Liver (tissue), 9 donors: Measurements from ENCODE around the gene ARR3. TPM values are rescaled to one million over a fixed set of nuclear protein-coding genes. Genes with fewer than 3 reads are reported as not detected.

ENCODE experiments used
- DNase-seq: peaks from one replicate; pipeline ENCODE4 v3.0.0-alpha.2; 2017; ENCODE audit warnings: low spot score
- H3K27ac ChIP-seq, 2 donors: one replicate each; pipeline ENCODE4 v1.7.0; 2013; ENCODE audit warnings: inconsistent platforms in 2 of 2, low read length in 2 of 2, control low read depth in 1 of 2, low read depth in 1 of 2, mild to moderate bottlenecking in 1 of 2
- H3K27me3 ChIP-seq, 4 donors: one replicate each; pipeline versions ENCODE4 v1.6.1 to v1.7.0; 2013; ENCODE audit warnings: low read length in 3 of 4, inconsistent platforms in 1 of 4, mild to moderate bottlenecking in 1 of 4, moderate library complexity in 1 of 4; ENCODE audit not compliant: control insufficient read depth in 4 of 4, insufficient read depth in 4 of 4
- H3K36me3 ChIP-seq, 4 donors: one replicate each; pipeline versions ENCODE4 v1.6.1 to v1.7.0; 2013; ENCODE audit warnings: low read length in 3 of 4, mild to moderate bottlenecking in 3 of 4, low read depth in 1 of 4, moderate library complexity in 1 of 4; ENCODE audit not compliant: control insufficient read depth in 4 of 4, insufficient read depth in 3 of 4
- H3K4me1 ChIP-seq, 4 donors: one replicate each; pipeline versions ENCODE4 v1.6.1 to v1.7.0; 2013; ENCODE audit warnings: low read length in 3 of 4, mild to moderate bottlenecking in 3 of 4, moderate library complexity in 1 of 4; ENCODE audit not compliant: control insufficient read depth in 4 of 4, insufficient read depth in 4 of 4
- H3K4me3 ChIP-seq, 3 donors: one replicate each; pipeline versions ENCODE4 v1.6.1 to v1.7.0; 2013; ENCODE audit warnings: low read length in 3 of 3, control low read depth in 1 of 3, low read depth in 1 of 3, mild to moderate bottlenecking in 1 of 3
- H3K9ac ChIP-seq, 2 donors: one replicate each; pipeline ENCODE4 v1.7.0; 2013; ENCODE audit warnings: low read length in 2 of 2, mild to moderate bottlenecking in 2 of 2, moderate library complexity in 2 of 2, control low read depth in 1 of 2, low read depth in 1 of 2
- H3K9me3 ChIP-seq, 4 donors: one replicate each; pipeline versions ENCODE4 v1.6.1 to v1.7.0; 2013; ENCODE audit warnings: low read length in 3 of 4; ENCODE audit not compliant: control insufficient read depth in 4 of 4
- ATF3 ChIP-seq: IDR thresholded peaks from 2 replicates; pipeline ENCODE4 v1.6.1; 2016; ENCODE audit warnings: antibody characterized with exemption
- CTCF ChIP-seq: fragments of 150-350 bp; IDR thresholded peaks from 2 replicates; pipeline ENCODE4 v1.5.1; 2017; ENCODE audit warnings: improper control_type of control experiment, low read depth, low read length; ENCODE audit not compliant: missing input control
- EGR1 ChIP-seq, 2 donors: IDR thresholded peaks; 2 replicates each; pipeline ENCODE4 v1.6.1; 2016 to 2018; ENCODE audit warnings: antibody characterized with exemption in 2 of 2, low read depth in 2 of 2
- FOXA1 ChIP-seq: IDR thresholded peaks from 2 replicates; pipeline ENCODE4 v1.6.1; 2016; ENCODE audit warnings: antibody characterized with exemption
- FOXA2 ChIP-seq: IDR thresholded peaks from 2 replicates; pipeline ENCODE4 v1.6.1; 2016; ENCODE audit warnings: antibody characterized with exemption
- GABPA ChIP-seq, 2 donors: IDR thresholded peaks in 1 of 2; conservative IDR thresholded peaks in 1 of 2; 2 replicates each; pipeline ENCODE4 v1.6.1; 2016; ENCODE audit warnings: antibody characterized with exemption in 2 of 2, mild to moderate bottlenecking in 1 of 2, moderate library complexity in 1 of 2
- HNF4A ChIP-seq, 2 donors: conservative IDR thresholded peaks; 2 replicates each; pipeline ENCODE4 v1.6.1; 2016; ENCODE audit warnings: antibody characterized with exemption in 2 of 2, mild to moderate bottlenecking in 2 of 2
- HNF4G ChIP-seq: IDR thresholded peaks from 2 replicates; pipeline ENCODE4 v1.6.1; 2016; ENCODE audit warnings: antibody characterized with exemption
- JUND ChIP-seq, 2 donors: IDR thresholded peaks; 2 replicates each; pipeline ENCODE4 v1.6.1; 2016; ENCODE audit warnings: antibody characterized with exemption in 2 of 2
- MAX ChIP-seq: IDR thresholded peaks from 2 replicates; pipeline ENCODE4 v1.6.1; 2016; ENCODE audit warnings: antibody characterized with exemption
- RAD21 ChIP-seq, 2 donors: IDR thresholded peaks; 2 replicates each; pipeline ENCODE4 v1.6.1; 2016; ENCODE audit warnings: antibody characterized with exemption in 2 of 2, mild to moderate bottlenecking in 2 of 2
- REST ChIP-seq: IDR thresholded peaks from 2 replicates; pipeline ENCODE4 v1.6.1; 2016; ENCODE audit warnings: antibody characterized with exemption, mild to moderate bottlenecking
- RXRA ChIP-seq, 2 donors: IDR thresholded peaks; 2 replicates each; pipeline ENCODE4 v1.6.1; 2017 to 2018; ENCODE audit warnings: antibody characterized with exemption in 2 of 2, mild to moderate bottlenecking in 1 of 2
- SP1 ChIP-seq: IDR thresholded peaks from 2 replicates; pipeline ENCODE4 v1.6.1; 2018; ENCODE audit warnings: antibody characterized with exemption, mild to moderate bottlenecking
- TAF1 ChIP-seq: conservative IDR thresholded peaks from 2 replicates; pipeline ENCODE4 v1.6.1; 2016; ENCODE audit warnings: antibody characterized with exemption, mild to moderate bottlenecking
- YY1 ChIP-seq: IDR thresholded peaks from 2 replicates; pipeline ENCODE4 v1.6.1; 2016; ENCODE audit warnings: antibody characterized with exemption, mild to moderate bottlenecking
- ZBTB33 ChIP-seq: IDR thresholded peaks from 2 replicates; pipeline ENCODE4 v1.6.1; 2016; ENCODE audit warnings: antibody characterized with exemption
- WGBS: extraction: QIAGEN DNeasy Blood & Tissue Kit; methylation state at CpG from one replicate; pipeline ENCODE4 v1.1.7; 2013; 5-methylcytosine and 5-hydroxymethylcytosine counted together
- polyA plus RNA-seq, 2 donors: library from polyadenylated mRNA; stranded (reverse) in 1 of 2; unstranded in 1 of 2; fragments of 200-250 nt in 1 of 2; fragments of >200 nt in 1 of 2; fragmentation: Nextera tagmentation in 1 of 2; extraction: Ambion mirVana in 1 of 2; gene quantifications; one replicate each; pipeline versions ENCODE4 v1.2.1 to v1.2.3, GENCODE V29; 2013 to 2015
- total RNA-seq, 2 donors: library from RNA; depleted of rRNA; stranded (reverse); fragments of >200 nt; gene quantifications; one replicate each; pipeline ENCODE4 v1.2.3, GENCODE V29; 2014
- donor health status: healthy.
- donor health status: healthy.
- donor health status: healthy.
- donor health status: healthy.
- donor health status: healthy.

The ARR3 gene
- total and polyA plus RNA-seq, 4 donors = not detected

- Histone ChIP-seq H3K4me1 (no peaks in the 10 kb centered on the region), H3K9ac (no peak overlapping the region), H3K27ac (no peak overlapping the region), H3K9me3 (no peaks in the 10 kb centered on the region), H3K27me3 (peaks cover 0 to 2% (median 0%) of the 10 kb centered on the region in 4 donors), H3K4me3 (no peak overlapping the region), H3K36me3 (peaks cover 0 to 2% (median 0%) of the 10 kb centered on the region in 4 donors)
- WGBS = 96% methylated on average over 3 of the region's 3 CpGs
- no peak for TF ChIP-seq ATF3
- no peak for TF ChIP-seq EGR1 (IDR thresholded peaks at IDR 0.05; ENCODE audit: low read depth in 2 of 2)
- TF ChIP-seq GABPA (IDR thresholded peaks at IDR 0.05 in 1 of 2, conservative IDR thresholded peaks at IDR 0.05 in 1 of 2) = no peak
- no peak for TF ChIP-seq FOXA2
- TF ChIP-seq MAX = no peak
- TF ChIP-seq SP1 = no peak
- no peak for TF ChIP-seq FOXA1
- no peak for TF ChIP-seq RAD21 (IDR thresholded peaks at IDR 0.05)
- TF ChIP-seq REST = no peak
- no peak for DNase-seq
These were observed 12.4 kb downstream of the ARR3 start for GRCh38 chrX:70280573-70280972.

GRCh38 chrX:70281951-70282350, 13.8 kb downstream of the ARR3 start, which contains the start of gene RAB41:
RAB41 (plus strand) TSS chrX:70282172; CDS start chrX:70282218, 46 bp downstream.
- no peaks in the 10 kb centered on the region for H3K4me1 ChIP-seq
- no peak within 1 kb of the TSS for H3K27ac ChIP-seq
- no peaks in the 10 kb centered on the region for H3K9me3 ChIP-seq
- no peak for TF ChIP-seq FOXA2
- TF ChIP-seq TAF1 = no peak
- TF ChIP-seq JUND (IDR thresholded peaks at IDR 0.05) = no peak
- no peak for TF ChIP-seq RAD21 (IDR thresholded peaks at IDR 0.05)
- TF ChIP-seq REST = no peak
- TF ChIP-seq HNF4A (conservative IDR thresholded peaks at IDR 0.05) = no peak
- no peak for TF ChIP-seq HNF4G
- TF ChIP-seq FOXA1 = no peak
- no peak for TF ChIP-seq RXRA (IDR thresholded peaks at IDR 0.05)
- no peak for TF ChIP-seq GABPA (IDR thresholded peaks at IDR 0.05 in 1 of 2, conservative IDR thresholded peaks at IDR 0.05 in 1 of 2)
- TF ChIP-seq ATF3 = no peak
- TF ChIP-seq EGR1 (IDR thresholded peaks at IDR 0.05; ENCODE audit: low read depth in 2 of 2) = no peak
- no peak for TF ChIP-seq SP1
- no peak for TF ChIP-seq ZBTB33
- TF ChIP-seq CTCF = no peak
- no peak for TF ChIP-seq MAX
- TF ChIP-seq YY1 = no peak
- no peak within 1 kb of the TSS for H3K4me3 ChIP-seq
- DNase-seq = no peak
- H3K36me3 ChIP-seq = peaks cover 0 to 8% (median 0%) of the 10 kb centered on the region in 4 donors
- H3K27me3 ChIP-seq = no peaks in the 10 kb centered on the region
- 97% methylated on average over 21 of the region's 21 CpGs for WGBS
- no peak within 1 kb of the TSS for H3K9ac ChIP-seq
